ENCODE measurements around the gene CSF1.

GRCh38 chr1:109929170-109929569 lies 18.5 kb downstream of the CSF1 start:
- TF ChIP-seq EZH2 (IDR thresholded peaks at IDR 0.05; ENCODE audit: borderline replicate concordance) (no peak), EZH2phosphoT487 (IDR thresholded peaks at IDR 0.05; ENCODE audit: low read depth, severe bottlenecking, unreplicated experiment) (no peak)
- TF ChIP-seq, protein P1, sequence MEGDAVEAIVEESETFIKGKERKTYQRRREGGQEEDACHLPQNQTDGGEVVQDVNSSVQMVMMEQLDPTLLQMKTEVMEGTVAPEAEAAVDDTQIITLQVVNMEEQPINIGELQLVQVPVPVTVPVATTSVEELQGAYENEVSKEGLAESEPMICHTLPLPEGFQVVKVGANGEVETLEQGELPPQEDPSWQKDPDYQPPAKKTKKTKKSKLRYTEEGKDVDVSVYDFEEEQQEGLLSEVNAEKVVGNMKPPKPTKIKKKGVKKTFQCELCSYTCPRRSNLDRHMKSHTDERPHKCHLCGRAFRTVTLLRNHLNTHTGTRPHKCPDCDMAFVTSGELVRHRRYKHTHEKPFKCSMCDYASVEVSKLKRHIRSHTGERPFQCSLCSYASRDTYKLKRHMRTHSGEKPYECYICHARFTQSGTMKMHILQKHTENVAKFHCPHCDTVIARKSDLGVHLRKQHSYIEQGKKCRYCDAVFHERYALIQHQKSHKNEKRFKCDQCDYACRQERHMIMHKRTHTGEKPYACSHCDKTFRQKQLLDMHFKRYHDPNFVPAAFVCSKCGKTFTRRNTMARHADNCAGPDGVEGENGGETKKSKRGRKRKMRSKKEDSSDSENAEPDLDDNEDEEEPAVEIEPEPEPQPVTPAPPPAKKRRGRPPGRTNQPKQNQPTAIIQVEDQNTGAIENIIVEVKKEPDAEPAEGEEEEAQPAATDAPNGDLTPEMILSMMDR (IDR thresholded peaks at IDR 0.05; ENCODE audit: poor library complexity) = no peak
